ENCODE results near the gene TRIM71. TPM values are rescaled to one million over a fixed set of nuclear protein-coding genes. Genes with fewer than 3 reads are reported as not detected.

Gene TRIM71
- total RNA-seq, 4 donors from 2014 or later = 0.13 to 0.84 (median 0.36) TPM; not detected in 1

DNA sequence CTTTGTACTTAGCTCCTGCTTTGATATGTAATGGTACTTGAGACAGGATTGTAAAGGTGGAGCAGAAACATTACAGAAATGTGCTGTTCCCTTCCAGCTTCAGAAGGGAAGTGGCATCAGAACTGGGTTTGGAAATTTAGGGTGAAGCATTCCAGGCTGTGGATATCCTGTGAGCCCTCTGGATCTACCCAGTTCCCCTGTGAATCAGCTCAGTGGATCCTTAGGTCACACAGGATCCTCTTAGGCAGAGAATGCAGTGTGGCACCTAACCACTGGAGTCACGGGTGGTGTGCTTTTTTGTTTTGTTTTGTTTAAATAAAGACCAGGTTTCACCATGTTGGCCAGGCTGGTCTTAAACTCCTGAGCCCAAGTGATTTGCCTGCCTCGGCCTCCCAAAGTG is 66.0 kb downstream of the TRIM71 start:
- ATAC-seq (ENCODE audit: low FRiP score) = no peak
- TF ChIP-seq, protein P1, sequence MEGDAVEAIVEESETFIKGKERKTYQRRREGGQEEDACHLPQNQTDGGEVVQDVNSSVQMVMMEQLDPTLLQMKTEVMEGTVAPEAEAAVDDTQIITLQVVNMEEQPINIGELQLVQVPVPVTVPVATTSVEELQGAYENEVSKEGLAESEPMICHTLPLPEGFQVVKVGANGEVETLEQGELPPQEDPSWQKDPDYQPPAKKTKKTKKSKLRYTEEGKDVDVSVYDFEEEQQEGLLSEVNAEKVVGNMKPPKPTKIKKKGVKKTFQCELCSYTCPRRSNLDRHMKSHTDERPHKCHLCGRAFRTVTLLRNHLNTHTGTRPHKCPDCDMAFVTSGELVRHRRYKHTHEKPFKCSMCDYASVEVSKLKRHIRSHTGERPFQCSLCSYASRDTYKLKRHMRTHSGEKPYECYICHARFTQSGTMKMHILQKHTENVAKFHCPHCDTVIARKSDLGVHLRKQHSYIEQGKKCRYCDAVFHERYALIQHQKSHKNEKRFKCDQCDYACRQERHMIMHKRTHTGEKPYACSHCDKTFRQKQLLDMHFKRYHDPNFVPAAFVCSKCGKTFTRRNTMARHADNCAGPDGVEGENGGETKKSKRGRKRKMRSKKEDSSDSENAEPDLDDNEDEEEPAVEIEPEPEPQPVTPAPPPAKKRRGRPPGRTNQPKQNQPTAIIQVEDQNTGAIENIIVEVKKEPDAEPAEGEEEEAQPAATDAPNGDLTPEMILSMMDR (IDR thresholded peaks at IDR 0.05) = no peak
- DNase-seq (ENCODE audit: low spot score) = no peak

DNA sequence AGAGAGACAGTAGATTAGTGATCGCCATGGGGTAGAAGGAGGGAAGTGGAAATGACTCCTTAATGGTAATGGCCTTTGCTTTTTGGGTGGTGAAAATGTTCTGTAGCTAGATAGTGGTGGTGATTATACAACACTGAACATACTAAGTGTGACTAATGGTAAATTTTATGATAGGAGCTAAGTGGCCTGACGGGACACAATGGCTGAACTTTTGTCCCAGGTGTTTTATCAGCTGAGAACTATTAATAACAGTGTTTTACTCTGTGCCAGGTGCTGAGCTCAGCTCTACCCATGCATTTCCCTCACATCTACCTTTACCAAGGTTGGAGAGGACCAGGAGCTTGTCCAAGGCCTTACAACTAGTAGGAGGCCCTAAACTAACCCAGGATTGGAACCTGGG is 66.8 kb downstream of the TRIM71 start:
- no peak for ATAC-seq (ENCODE audit: low FRiP score)
- TF ChIP-seq, protein P1 (IDR thresholded peaks at IDR 0.05) = no peak

DNA sequence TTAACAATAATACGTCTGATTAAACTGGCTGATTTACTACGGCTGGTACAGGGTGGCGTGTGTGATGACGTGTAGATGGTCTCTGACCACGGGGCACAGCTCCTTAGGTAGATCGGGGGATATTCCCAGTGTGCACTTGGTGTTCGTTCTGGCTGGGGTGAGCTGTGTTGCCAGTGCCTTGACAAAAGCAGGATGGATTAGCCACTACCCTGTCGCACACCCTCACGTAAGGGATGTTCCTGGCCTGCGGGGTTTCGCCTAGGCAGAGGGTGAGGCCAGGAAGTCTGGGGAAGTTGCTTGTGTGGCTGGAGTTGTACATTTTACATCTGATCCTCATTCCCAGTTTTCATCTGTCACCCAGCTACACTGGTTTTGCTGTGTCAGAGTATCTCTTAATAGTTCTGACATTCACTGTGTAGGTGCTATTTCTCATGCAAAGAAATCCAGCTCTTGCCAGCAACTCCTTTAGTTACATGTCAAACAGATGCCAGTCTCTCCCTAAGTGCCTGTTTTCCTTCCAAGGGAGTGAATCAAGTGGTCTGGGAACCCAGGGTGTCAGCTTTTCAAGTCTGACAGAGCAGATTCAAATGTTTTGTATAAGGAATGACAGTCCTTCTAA is 67.6 kb downstream of the TRIM71 start:
- ATAC-seq (ENCODE audit: low FRiP score) (no peak), DNase-seq (ENCODE audit: low spot score) (no peak)
- TF ChIP-seq, protein P1 (IDR thresholded peaks at IDR 0.05) = no peak

More for the DNA sequence above, 66.8 kb downstream of the TRIM71 start:
- no peak for DNase-seq (ENCODE audit: low spot score)

DNA sequence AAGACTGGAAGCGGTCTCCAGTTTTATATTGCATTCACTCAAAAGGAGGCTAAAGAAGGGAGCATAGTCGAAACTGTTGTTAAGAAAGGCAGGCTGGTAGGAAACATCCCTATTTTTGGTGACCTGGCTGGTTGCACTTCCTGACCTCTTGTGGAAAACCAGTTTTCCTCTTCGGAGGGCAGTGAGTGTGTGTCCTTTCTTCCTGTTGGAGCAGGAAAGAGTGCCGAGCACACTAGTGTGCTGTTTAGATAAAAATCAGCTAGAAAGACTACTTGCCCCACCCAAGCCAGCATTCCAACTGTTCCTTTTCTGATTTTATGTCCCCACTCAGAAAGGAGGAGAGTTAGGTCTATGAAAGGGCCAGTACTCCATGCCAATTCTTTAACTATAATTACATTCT is 68.5 kb downstream of the TRIM71 start:
- no peak for ATAC-seq (ENCODE audit: low FRiP score)
- TF ChIP-seq, protein P1 (IDR thresholded peaks at IDR 0.05) = no peak
- DNase-seq (ENCODE audit: low spot score) = no peak

DNA sequence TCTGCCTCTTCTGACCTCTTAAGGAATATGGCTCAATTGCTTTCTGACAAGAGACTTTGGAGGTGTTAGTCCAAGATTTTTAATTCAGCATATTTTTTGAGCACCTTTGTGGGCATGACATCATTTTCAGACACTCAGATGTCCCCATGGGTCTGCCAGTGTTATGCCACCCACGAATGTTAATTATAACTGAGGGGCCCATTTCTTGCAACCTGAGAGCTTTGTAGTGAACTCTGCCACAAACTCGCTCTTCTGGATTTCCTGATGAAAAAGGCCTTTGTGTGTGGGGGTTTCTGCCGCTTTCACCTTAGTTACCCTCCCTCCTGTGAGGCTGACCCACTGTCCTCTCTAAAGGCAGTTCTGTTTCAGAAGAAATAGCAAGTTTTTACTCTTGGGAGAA is 69.1 kb downstream of the TRIM71 start:
- ATAC-seq (ENCODE audit: low FRiP score) (no peak), DNase-seq (ENCODE audit: low spot score) (no peak)
- TF ChIP-seq, protein P1 (IDR thresholded peaks at IDR 0.05) = no peak

DNA sequence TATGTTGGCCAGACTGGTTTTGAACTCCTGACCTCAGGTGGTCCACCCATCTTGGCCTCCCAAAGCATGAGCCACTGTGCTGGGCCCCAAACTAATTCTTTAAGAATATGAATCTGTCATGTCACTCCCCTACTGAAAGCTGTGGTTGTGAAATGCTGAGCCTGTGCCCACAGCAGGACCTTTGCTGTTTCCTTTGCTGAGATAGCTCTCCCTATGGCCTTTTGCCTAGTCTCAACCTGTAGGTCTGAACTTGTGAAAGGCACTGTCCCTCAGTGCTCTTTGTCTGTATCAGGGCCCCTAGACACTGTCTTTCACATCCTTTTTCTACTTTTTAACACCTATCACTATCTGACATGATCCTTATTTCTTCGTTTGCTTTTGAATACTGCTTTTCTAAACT is 70.9 kb downstream of the TRIM71 start:
- TF ChIP-seq, protein P1 (IDR thresholded peaks at IDR 0.05) = no peak
- DNase-seq (ENCODE audit: low spot score) = no peak
- no peak for ATAC-seq (ENCODE audit: low FRiP score)
